Fibroblast of the aortic adventitia (primary cell): Measurements from ENCODE around the gene NKAPD1. TPM values are rescaled to one million over a fixed set of nuclear protein-coding genes. Genes with fewer than 3 reads are reported as not detected.
"Not testable (repeated sequence)": the region's sequence is repeated elsewhere in the genome, so short reads cannot be mapped to it uniquely, and the experiment has no call there.

Source experiments
- DNase-seq: peaks from one replicate; pipeline ENCODE4 v3.0.0-alpha.2; 2010; ENCODE audit warnings: low read depth
- H3K4me3 ChIP-seq: 2 replicates; pipeline ENCODE4 v1.5.1; 2011; ENCODE audit warnings: low read depth, mild to moderate bottlenecking, control low read depth, low read length, moderate library complexity
- total RNA-seq: library from RNA; depleted of rRNA; stranded (reverse); fragments of >200 nt; gene quantifications from 2 replicates; pipeline ENCODE4 v1.2.3, GENCODE V29; 2012; ENCODE audit warnings: low replicate concordance
- TF ChIP-seq, protein P1 (sequence below): IDR thresholded peaks from 2 replicates; pipeline ENCODE4 v1.5.1; 2011; ENCODE audit warnings: mild to moderate bottlenecking, low read length, control low read depth, inconsistent platforms; ENCODE audit not compliant: insufficient read depth

Gene NKAPD1, protein sequence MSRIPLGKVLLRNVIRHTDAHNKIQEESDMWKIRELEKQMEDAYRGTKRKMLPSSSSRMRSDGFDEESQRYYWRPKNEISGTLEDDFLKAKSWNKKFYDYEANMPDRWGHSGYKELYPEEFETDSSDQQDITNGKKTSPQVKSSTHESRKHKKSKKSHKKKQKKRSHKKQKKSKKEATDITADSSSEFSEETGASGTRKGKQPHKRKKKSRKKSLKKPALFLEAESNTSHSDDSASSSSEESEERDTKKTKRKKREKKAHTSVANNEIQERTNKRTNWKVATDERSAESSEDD
- 26.2 and 31.1 TPM in 2 replicates for total RNA-seq

DNA sequence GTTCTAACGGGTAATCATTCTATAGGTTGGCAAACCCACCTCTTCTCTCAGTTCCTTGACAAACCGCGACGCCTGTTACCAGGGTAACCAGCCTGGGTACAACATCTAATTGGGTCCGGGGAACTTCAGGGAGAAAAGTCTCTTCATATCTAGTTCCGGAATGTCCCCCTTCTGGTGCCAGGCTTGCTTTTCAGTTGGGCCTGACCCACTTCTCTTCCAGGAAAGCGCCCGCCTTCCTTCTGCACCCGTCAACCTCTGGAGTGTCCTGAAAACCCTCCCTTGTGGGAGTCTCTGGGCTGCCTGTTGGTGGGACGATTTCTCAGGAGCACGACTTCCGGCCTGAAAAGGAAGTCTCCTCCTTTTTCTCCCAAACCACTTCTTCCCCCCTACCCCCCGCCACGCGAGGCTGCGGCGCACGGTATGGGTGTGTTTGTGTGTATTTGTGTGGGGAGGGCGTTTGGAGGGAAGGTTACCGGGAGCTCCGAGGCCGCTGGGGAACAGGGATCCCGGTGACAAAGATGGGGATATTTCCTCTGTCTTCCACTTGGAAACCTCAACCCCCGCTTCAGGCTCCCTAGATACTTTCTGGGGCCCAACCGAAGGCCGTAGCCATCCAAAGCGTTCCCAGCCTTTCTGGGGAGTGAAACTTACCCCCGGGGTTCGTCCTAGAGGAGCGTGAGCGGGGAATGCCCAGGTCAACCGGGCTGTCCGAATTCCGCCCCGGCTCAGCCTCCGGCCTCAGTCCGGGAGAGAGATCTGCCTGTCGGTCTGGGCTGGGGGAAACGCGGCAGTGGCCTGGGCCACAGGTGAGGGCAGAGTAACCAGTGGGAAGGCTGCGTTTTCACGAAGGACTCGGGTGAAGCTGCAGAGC is at the start of gene NKAPD1, which contains the start of gene PIH1D2:
Gene NKAPD1 (plus strand): TSS at position 359 of the 871 bp plus-strand sequence. CDS start 1,276 bp downstream, outside the sequence.
Gene PIH1D2 (minus strand): TSS at position 77 of the 871 bp plus-strand sequence. CDS start 843 bp downstream, outside the sequence.
- TF ChIP-seq, protein P1, sequence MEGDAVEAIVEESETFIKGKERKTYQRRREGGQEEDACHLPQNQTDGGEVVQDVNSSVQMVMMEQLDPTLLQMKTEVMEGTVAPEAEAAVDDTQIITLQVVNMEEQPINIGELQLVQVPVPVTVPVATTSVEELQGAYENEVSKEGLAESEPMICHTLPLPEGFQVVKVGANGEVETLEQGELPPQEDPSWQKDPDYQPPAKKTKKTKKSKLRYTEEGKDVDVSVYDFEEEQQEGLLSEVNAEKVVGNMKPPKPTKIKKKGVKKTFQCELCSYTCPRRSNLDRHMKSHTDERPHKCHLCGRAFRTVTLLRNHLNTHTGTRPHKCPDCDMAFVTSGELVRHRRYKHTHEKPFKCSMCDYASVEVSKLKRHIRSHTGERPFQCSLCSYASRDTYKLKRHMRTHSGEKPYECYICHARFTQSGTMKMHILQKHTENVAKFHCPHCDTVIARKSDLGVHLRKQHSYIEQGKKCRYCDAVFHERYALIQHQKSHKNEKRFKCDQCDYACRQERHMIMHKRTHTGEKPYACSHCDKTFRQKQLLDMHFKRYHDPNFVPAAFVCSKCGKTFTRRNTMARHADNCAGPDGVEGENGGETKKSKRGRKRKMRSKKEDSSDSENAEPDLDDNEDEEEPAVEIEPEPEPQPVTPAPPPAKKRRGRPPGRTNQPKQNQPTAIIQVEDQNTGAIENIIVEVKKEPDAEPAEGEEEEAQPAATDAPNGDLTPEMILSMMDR, result peak; percentile 18
- peak within 1 kb of the TSS; percentile 81 for H3K4me3 ChIP-seq
- peak; percentile 94 for DNase-seq

DNA sequence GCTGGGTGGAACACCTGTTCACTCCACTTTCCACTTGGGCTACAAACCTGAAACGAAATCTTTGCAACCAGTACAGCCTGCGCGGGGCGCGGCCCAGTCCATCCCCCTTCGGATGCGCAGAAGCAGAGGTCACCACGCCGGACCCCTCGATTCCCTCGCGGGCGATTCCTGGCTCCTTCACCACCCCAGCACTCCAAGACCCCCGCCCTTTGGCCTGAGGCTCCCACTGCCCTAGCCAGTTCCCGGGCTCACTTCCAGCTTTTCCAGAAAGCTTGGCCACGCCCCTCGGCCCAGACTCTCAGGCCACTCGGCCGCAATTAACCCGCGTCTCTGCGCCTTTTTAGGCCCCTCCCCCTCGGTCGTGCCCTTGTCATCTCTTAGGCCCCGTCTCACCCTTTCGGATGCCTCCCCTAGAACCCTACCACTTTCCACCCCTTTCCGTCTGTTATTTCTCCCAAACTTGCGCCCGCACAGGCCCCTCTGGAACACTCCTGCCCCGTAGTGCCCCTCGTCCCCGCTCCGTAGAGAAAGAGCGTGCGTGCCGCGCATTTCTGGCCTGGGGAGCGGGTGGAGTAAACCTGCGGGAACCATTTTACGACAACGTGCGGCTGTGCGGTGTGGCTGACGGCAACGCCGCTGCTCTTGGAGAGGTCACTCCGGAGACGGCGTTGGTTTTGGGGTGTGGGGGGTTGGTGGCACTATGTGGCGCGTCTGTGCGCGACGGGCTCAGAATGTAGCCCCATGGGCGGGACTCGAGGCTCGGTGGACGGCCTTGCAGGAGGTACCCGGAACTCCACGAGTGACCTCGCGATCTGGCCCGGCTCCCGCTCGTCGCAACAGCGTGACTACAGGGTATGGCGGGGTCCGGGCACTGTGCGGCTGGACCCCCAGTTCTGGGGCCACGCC is 49.1 kb upstream of the NKAPD1 start, which contains the start of gene DLAT:
Gene DLAT (plus strand): TSS at position 636 of the 906 bp plus-strand sequence. CDS start 65 bp downstream, at position 701.
- H3K4me3 ChIP-seq, result peak within 1 kb of the TSS; percentile 92
- peak; percentile 78 for DNase-seq
- TF ChIP-seq, protein P1, result no peak

DNA sequence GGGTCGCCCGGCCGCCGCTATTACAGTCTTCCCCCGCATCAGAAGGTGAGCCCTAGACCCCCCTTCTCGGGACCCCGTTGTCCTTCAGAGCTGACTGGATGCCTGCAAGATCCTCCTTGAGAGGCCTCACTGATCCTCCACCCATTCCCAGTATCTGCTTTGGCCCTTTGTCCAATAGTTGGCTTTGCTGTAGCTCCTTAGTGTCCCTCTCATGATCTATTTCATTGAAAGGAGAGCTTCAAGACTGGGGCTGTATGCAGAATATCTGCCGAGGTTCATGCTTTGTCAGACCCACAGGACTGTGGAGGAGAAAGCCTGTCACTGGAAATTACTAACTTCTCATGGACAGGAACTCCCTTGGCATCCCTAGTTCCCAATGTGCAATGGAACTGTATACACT is 48.4 kb upstream of the NKAPD1 start:
- peak overlapping the region; percentile 92 for H3K4me3 ChIP-seq
- DNase-seq, result peak; percentile 17
- TF ChIP-seq, protein P1, result no peak

DNA sequence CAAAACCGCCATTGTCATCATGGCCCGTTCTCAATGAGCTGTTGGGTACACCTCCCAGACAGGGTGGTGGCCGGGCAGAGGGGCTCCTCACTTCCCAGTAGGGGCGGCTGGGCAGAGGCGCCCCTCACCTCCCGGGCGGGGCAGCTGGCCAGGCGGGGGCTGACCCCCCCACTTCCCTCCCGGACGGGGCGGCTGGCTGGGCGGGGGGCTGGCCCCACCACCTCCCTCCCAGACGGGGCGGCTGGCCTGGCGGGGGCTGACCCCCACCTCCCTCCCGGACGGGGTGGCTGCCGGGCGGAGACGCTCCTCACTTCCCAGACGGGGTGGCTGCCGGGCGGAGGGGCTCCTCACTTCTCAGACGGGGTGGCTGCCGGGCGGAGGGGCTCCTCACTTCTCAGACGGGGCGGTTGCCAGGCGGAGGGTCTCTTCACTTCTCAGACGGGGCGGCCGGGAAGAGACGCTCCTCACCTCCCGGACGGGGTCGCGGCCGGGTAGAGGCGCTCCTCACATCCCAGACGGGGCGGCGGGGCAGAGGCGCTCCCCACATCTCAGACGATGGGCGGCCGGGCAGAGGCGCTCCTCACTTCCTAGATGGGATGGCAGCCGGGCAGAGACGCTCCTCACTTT is 47.2 kb upstream of the NKAPD1 start:
- DNase-seq, H3K4me3 ChIP-seq: not testable (repeated sequence)

DNA sequence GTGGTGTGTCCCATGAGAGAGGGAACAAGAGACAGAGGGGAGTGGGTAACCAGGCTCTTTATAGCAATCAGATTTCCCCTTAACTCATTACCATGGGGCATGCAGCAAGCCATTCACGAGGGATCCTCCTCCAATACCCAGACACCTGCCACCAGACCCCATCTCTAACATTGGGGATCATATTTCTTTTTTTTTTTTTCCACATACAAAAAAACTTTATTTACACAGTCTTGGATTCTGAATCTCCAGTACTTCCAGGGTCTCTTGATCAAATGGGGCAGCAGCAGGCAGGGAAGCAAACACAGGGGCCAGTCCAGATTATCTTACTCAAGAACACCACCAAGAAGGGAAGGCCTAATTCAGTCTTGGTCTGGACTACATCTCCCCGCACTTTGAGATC is 44.6 kb upstream of the NKAPD1 start:
- no peak for DNase-seq
- TF ChIP-seq, protein P1, result no peak
- H3K4me3 ChIP-seq, result no peak overlapping the region

DNA sequence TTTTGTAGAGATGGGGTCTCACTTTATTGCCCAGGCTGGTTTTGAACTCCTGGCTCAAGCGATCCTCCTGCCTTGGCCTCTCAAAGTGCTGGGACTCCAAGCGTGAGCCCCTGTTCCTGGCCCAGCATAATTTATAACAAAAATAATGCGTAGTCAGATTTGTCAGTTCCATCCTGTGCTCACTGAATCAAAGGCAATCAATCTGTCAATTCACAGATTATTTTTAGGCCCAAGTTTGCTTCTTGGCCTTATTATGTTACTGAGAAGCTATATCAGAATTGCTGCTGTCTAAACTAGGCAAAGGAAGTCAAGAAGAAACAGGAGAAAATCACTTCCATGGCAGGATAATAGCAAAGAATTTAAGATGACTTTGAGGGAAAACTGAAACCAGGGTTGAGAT is 40.2 kb upstream of the NKAPD1 start:
- no peak overlapping the region for H3K4me3 ChIP-seq
- TF ChIP-seq, protein P1, result no peak
- DNase-seq, result no peak
